Ammon's horn (tissue), 1 donor: ENCODE measurements around the gene GK2.

Experiments used
- DNase-seq: peaks from one replicate; pipeline ENCODE4 v3.0.0-alpha.2; 2016; ENCODE audit warnings: low spot score

Gene GK2

DNA sequence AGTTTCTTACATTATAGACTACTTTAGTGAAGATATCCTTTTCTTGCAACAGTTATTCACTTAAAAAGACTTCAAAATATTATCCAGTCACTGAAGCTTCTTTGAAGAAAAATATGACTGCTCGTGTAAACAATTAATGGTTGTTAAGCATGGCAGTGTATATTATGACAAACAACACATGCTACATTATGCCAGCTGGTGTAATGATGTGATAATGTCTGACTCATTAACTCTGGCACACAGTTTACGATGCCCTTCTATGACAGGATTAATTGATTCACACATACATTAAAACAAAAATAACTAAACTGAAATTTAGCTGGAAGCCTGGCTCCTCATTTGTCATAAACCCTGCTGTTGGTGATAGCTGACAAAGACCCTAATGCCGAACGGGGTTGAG lies 22.4 kb downstream of the GK2 start:
- DNase-seq, result peak; percentile 19

DNA sequence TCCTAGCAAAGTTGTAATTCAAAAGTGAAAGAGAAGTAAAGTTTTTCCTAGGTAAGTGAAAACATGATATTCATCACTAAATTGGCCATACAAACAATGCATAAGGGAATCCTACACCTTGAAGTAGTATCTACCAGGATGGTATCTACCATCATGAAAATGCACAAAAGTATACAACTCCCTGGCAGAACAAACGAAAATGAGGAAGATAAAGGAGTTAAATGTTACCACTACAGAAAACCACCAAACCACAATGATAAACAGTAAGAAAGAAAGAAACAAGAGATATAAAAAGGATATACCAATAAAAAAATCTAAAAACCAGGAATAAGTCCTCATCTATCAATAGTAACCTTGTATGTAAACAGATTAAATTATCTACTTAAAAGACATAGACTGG lies 26.9 kb downstream of the GK2 start:
- no peak for DNase-seq

DNA sequence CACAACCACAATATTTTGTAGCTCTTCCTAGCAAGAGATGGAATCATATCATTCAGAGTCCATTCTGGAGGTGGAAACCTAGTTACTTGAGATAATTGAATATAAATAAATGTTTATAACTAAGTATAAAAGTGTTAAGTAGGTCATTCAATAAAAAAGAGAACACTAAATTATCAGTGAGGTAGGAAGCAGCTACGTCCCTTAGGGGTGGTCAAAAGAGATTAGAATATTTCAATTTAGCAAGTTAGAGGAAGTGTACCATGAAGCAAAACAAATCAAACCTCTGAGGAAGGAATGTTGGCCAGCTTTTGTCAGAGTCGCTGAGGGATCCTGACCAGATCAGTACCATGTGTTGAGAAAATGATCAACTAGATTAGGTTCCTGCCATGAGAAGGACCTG lies 38.0 kb downstream of the GK2 start:
- no peak for DNase-seq

DNA sequence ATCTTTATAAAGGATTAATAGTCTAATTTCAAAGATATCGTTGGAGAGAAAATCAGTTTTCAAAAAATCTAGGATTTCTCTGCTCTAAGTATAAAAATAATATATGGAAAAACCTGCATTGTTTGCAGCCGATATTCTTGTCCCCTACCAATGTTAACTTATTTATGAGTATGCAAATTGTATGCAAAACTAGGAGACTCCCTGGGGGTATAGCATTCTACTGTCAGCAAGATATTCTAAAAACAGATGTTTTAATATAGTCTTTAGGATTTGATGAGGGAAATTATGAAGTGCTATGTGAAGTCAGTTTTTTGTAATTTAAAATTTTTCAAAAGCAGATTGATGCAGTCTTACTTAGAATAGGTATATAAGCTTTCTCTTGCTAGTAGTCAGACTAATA lies 40.9 kb downstream of the GK2 start:
- no peak for DNase-seq

DNA sequence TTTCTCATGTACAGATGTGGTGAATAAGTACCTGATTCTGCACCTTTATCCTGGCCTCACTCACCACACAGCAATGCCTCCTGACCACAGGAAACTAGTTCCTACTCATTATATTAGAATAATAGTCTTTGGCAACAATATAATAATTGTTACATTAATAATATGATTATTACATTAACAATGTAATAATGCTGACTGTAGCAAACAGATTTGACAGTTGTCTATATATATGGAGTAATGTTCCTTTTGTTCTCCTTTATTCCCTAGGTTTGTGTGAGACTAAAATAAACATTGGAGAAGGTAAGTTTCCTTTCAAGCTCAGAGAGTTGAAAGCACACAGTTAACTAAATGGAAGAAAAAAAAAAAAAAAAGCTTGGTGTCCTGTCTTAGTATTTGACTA lies 41.6 kb downstream of the GK2 start:
- DNase-seq, result no peak

DNA sequence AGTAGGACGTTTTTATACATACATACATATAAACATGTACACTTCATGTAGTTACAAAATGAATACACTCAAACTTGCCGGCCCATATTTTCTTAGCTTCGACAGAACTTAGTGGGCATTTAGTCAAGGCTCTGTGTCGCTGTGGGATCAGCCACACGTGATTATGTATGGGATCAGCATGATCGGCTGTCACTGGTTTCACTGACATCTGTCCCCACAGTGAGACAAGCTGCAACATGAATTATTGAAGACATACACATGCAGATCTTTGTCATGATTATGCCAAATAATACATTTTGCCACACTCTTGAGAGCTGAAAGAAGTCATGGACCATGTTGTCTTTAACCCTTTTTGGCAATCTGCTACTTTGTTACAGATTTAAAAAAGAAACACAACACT lies 44.0 kb downstream of the GK2 start:
- DNase-seq, result no peak

DNA sequence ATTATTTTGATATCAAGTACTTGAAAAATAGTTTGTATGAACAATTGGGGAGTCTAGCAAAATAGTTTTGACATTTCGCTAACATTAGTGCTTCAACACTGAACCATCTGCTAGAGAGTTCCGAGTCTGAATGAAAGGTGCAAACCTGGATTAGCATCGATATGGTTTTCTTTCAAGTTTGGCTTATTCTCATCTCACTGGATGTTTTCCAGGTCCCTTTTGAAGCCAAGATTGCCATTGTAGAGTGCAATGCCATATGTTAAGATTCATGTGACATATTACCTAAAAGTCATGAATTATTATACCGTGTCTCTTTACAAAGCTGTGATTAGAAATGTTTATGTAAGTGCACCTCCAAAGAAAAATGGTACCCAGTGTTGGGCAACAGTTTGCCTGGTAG lies 45.4 kb downstream of the GK2 start:
- no peak for DNase-seq

DNA sequence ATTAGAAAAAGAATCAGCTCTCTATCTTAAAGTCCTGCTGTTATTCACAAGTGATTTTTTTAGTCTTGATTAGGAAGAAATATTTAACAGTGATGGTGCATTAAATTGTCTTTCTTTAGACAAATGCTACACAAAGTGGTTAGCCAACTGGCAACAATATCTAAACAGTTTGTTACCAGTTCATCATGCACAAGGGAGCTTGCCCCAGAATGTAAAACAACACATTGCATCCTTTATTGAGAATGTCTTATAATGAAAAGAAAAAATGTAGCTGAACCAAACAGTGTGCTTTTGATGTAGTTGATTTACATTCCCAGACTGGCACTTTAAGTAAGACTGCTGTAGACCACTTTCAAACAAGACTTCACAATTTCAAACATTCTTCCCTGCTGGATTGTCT lies 48.0 kb downstream of the GK2 start:
- DNase-seq, result peak; percentile 3

DNA sequence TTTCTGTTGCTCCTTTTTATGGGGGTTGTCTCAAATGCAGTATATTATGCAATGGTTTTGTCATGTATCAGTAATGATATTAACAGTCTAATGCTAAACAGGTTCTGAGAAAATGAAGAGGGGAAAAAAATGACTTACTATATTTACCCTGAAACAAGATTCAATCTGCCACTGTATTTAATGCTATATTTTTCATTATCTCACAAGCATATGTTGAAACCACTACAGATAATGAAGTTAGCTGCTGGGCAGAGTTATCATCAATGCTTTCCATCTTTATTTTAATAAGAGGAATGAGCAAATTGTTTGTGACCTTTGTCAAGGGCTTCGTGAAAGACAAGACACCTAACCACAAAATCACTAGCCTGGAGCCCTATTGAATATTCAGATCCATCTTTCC lies 49.6 kb downstream of the GK2 start:
- DNase-seq, result no peak

DNA sequence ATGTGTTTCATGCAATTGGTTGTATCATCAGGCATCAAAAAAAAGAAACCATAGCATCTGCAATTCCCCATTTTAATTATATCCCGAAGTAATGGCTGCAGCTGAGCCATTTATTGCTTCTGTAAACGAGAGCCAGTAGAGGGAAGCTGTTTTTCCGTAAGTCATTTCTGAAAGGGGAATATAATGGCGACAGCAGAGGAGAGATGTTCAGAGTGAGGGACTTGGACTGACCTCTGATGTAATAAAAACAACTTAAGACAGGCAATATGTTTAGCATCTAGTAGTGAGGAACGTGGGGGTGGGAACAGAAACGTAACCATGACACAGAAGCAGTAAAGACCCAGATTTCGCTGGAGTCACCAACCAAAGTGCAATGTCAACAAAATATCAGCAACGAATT lies 50.7 kb downstream of the GK2 start:
- DNase-seq, result no peak
